HepG2 (cell line): ENCODE results near the gene CASZ1. TPM values are rescaled to one million over a fixed set of nuclear protein-coding genes. Genes with fewer than 3 reads are reported as not detected.
A peak's percentile ranks its signal among the peaks of the same experiment; 100 is the strongest.

Experiments used
- GABPB1 ChIP-seq: IDR thresholded peaks from 2 replicates; pipeline ENCODE4 v1.6.1; 2016; ENCODE audit warnings: mild to moderate bottlenecking, missing genetic modification reagents, moderate library complexity, missing compliant biosample characterization
- HIVEP1 ChIP-seq: sonication (generic); formaldehyde crosslinking; IDR thresholded peaks from 2 replicates; pipeline ENCODE4 v1.4.0; 2020; ENCODE audit warnings: mild to moderate bottlenecking, missing genetic modification reagents
- HNF4G ChIP-seq, 2 experiments: sonication (generic) in 1 of 2; formaldehyde crosslinking in 1 of 2; IDR thresholded peaks; 2 replicates each; pipeline versions ENCODE4 v1.4.0 to v1.6.1; 2011 to 2020; ENCODE audit warnings: borderline replicate concordance in 2 of 2, low read depth in 2 of 2, mild to moderate bottlenecking in 2 of 2, low read length in 1 of 2, missing genetic modification reagents in 1 of 2, moderate library complexity in 1 of 2
- LCORL ChIP-seq, 2 experiments: fragments of 450-650 bp in 1 of 2; sonication (generic) in 1 of 2; formaldehyde crosslinking in 1 of 2; IDR thresholded peaks; 2 replicates each; pipeline versions ENCODE4 v1.5.0 to v1.6.1; 2017 to 2020; ENCODE audit warnings: antibody characterized with exemption in 1 of 2, missing genetic modification reagents in 1 of 2
- NR2F1 ChIP-seq, 2 experiments: fragments of 450-650 bp in 1 of 2; formaldehyde crosslinking in 1 of 2; IDR thresholded peaks; 2 replicates each; pipeline versions ENCODE4 v1.5.0 to v1.6.1; 2016 to 2020; ENCODE audit warnings: mild to moderate bottlenecking in 1 of 2, missing compliant biosample characterization in 1 of 2, missing genetic modification reagents in 1 of 2, moderate library complexity in 1 of 2
- SALL2 ChIP-seq: sonication (generic); formaldehyde crosslinking; IDR thresholded peaks from 2 replicates; pipeline ENCODE4 v1.8.1; 2023; ENCODE audit warnings: mild to moderate bottlenecking, missing genetic modification reagents, inconsistent platforms
- SOX5 ChIP-seq: IDR thresholded peaks from 2 replicates; pipeline ENCODE4 v1.6.1; 2016; ENCODE audit warnings: borderline replicate concordance
- SP4 ChIP-seq: sonication (generic); formaldehyde crosslinking; IDR thresholded peaks from 2 replicates; pipeline ENCODE4 v1.8.1; 2023; ENCODE audit warnings: mild to moderate bottlenecking, missing genetic modification reagents
- SRSF9 ChIP-seq: fragments of 200-400 bp; formaldehyde crosslinking; IDR thresholded peaks from 2 replicates; pipeline ENCODE4 v1.6.1; 2018; ENCODE audit warnings: borderline replicate concordance, mild to moderate bottlenecking, low read depth, low read length; ENCODE audit not compliant: insufficient read depth, poor library complexity, severe bottlenecking
- ZFP36 ChIP-seq: fragments of 150-350 bp; IDR thresholded peaks from 2 replicates; pipeline ENCODE4 v1.6.1; 2018; ENCODE audit warnings: borderline replicate concordance, low read length, low read depth; ENCODE audit not compliant: partially characterized antibody
- ZNF121 ChIP-seq: sonication (generic); formaldehyde crosslinking; IDR thresholded peaks from 2 replicates; pipeline ENCODE4 v1.5.0; 2020; ENCODE audit warnings: mild to moderate bottlenecking, missing genetic modification reagents
- ZNF207 ChIP-seq: fragments of 450-650 bp; IDR thresholded peaks from 2 replicates; pipeline ENCODE4 v1.6.1; 2016; ENCODE audit warnings: antibody characterized with exemption, borderline replicate concordance
- ZNF256 ChIP-seq: sonication (generic); formaldehyde crosslinking; conservative IDR thresholded peaks from 2 replicates; pipeline ENCODE4 v1.4.0; 2020; ENCODE audit warnings: missing genetic modification reagents
- ZNF34 ChIP-seq: sonication (generic); formaldehyde crosslinking; IDR thresholded peaks from 2 replicates; pipeline ENCODE4 v1.4.0; 2020; ENCODE audit warnings: mild to moderate bottlenecking, missing genetic modification reagents, borderline replicate concordance
- polyA plus RNA-seq, 8 experiments: library from polyadenylated mRNA; depleted of rRNA in 3 of 8; stranded (reverse) in 7 of 8; unstranded in 1 of 8; fragments of >200 nt; fragmentation: Illumina TruSeq in 4 of 8; extraction: Trizol in 4 of 8; gene quantifications; 2 replicates each; pipeline versions ENCODE4 v1.2.1 to v1.2.3, GENCODE V29; 2011 to 2016; ENCODE audit warnings: low read depth in 4 of 8, missing spikeins in 1 of 8, mixed read lengths in 1 of 8; ENCODE audit not compliant: insufficient read depth in 1 of 8
- total RNA-seq, 5 experiments: library from RNA; depleted of rRNA; stranded (reverse); fragments of >200 nt; fragmentation: Illumina TruSeq; extraction: Trizol; gene quantifications; 2 replicates each; pipeline ENCODE4 v1.2.3, GENCODE V29; 2016; ENCODE audit warnings: low read depth in 1 of 5
- TF ChIP-seq, protein P1 (sequence below): sonication (generic); formaldehyde crosslinking; IDR thresholded peaks from 2 replicates; pipeline ENCODE4 v1.4.0; 2020; ENCODE audit warnings: mild to moderate bottlenecking, missing genetic modification reagents
- TF ChIP-seq, protein P2 (sequence below): sonication (generic); formaldehyde crosslinking; conservative IDR thresholded peaks from 2 replicates; pipeline ENCODE4 v1.8.1; 2023; ENCODE audit warnings: missing genetic modification reagents
- TF ChIP-seq, protein P3 (sequence below): sonication (generic); formaldehyde crosslinking; IDR thresholded peaks from 2 replicates; pipeline ENCODE4 v1.4.0; 2020; ENCODE audit warnings: missing genetic modification reagents, borderline replicate concordance
- TF ChIP-seq, protein P4 (sequence below): sonication (generic); formaldehyde crosslinking; IDR thresholded peaks from 2 replicates; pipeline ENCODE4 v1.5.0; 2020; ENCODE audit warnings: missing genetic modification reagents
- TF ChIP-seq, protein P5 (sequence below): sonication (generic); formaldehyde crosslinking; IDR thresholded peaks from 2 replicates; pipeline ENCODE4 v1.4.0; 2020; ENCODE audit warnings: missing genetic modification reagents

The CASZ1 gene
- total and polyA plus RNA-seq, 2 of the 13 experiments (the other 11 are each of a cell fraction or from before 2014, with no cell fraction given), result 1.9 to 3.7 TPM

DNA sequence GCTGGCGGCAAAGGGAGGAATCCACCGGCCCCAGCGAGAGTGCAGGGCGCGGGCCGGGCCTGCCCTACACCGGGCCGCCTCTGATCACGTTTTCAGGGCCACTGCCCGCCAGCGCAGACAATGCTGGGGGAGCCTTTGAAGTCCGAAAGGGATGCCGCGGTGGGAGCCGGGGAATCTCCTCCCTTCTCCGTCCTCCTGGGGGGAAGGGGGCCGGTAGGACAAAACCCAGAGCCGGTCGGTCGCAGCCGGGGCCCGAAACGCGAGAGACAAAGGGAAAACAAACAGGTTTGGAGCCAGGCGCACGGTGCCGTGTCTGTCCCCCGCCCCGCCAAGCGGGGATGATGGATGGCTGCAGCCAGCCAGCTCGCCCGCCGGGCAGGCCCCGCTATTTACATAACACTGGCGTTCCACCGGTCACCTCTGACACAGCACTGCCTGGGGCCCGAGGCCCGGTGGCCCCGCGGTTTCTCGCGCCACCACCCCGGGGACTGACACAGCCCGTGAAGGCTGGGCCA lies 92.0 kb downstream of the CASZ1 start (continued):
- TF ChIP-seq, protein P1, sequence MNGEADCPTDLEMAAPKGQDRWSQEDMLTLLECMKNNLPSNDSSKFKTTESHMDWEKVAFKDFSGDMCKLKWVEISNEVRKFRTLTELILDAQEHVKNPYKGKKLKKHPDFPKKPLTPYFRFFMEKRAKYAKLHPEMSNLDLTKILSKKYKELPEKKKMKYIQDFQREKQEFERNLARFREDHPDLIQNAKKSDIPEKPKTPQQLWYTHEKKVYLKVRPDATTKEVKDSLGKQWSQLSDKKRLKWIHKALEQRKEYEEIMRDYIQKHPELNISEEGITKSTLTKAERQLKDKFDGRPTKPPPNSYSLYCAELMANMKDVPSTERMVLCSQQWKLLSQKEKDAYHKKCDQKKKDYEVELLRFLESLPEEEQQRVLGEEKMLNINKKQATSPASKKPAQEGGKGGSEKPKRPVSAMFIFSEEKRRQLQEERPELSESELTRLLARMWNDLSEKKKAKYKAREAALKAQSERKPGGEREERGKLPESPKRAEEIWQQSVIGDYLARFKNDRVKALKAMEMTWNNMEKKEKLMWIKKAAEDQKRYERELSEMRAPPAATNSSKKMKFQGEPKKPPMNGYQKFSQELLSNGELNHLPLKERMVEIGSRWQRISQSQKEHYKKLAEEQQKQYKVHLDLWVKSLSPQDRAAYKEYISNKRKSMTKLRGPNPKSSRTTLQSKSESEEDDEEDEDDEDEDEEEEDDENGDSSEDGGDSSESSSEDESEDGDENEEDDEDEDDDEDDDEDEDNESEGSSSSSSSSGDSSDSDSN, result peak; percentile 71
- TF ChIP-seq, protein P2, sequence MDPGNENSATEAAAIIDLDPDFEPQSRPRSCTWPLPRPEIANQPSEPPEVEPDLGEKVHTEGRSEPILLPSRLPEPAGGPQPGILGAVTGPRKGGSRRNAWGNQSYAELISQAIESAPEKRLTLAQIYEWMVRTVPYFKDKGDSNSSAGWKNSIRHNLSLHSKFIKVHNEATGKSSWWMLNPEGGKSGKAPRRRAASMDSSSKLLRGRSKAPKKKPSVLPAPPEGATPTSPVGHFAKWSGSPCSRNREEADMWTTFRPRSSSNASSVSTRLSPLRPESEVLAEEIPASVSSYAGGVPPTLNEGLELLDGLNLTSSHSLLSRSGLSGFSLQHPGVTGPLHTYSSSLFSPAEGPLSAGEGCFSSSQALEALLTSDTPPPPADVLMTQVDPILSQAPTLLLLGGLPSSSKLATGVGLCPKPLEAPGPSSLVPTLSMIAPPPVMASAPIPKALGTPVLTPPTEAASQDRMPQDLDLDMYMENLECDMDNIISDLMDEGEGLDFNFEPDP (CRISPR knock-in tag), result no peak
- TF ChIP-seq NR2F1 (CRISPR knock-in tag; IDR thresholded peaks at IDR 0.05) (no peak), HIVEP1 (CRISPR knock-in tag) (peak; percentile 29; the same call in 1 of the 2 replicates), LCORL (IDR thresholded peaks at IDR 0.05) (no peak), LCORL (CRISPR knock-in tag; IDR thresholded peaks at IDR 0.05) (peak; percentile 51; the same call in 1 of the 2 replicates), SP4 (CRISPR knock-in tag) (no peak), ZNF207 (no peak), GABPB1 (CRISPR knock-in tag) (peak; percentile 25; the same call in 1 of the 2 replicates), ZFP36 (no peak), ZNF121 (CRISPR knock-in tag) (no peak), SOX5 (CRISPR knock-in tag) (peak; percentile 66; the same call in 1 of the 2 replicates), HNF4G (IDR thresholded peaks at IDR 0.05; ENCODE audit: borderline replicate concordance, low read depth, low read length) (no peak), HNF4G (CRISPR knock-in tag; IDR thresholded peaks at IDR 0.05; ENCODE audit: borderline replicate concordance, low read depth) (no peak), SRSF9 (no peak), ZNF256 (CRISPR knock-in tag) (0 out of 2 replicates have a peak, but pooled peaks have one; percentile 56), SALL2 (CRISPR knock-in tag) (no peak), ZNF34 (CRISPR knock-in tag) (no peak)
- TF ChIP-seq, protein P3, sequence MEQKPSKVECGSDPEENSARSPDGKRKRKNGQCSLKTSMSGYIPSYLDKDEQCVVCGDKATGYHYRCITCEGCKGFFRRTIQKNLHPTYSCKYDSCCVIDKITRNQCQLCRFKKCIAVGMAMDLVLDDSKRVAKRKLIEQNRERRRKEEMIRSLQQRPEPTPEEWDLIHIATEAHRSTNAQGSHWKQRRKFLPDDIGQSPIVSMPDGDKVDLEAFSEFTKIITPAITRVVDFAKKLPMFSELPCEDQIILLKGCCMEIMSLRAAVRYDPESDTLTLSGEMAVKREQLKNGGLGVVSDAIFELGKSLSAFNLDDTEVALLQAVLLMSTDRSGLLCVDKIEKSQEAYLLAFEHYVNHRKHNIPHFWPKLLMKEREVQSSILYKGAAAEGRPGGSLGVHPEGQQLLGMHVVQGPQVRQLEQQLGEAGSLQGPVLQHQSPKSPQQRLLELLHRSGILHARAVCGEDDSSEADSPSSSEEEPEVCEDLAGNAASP (CRISPR knock-in tag), result no peak
- TF ChIP-seq, protein P4, sequence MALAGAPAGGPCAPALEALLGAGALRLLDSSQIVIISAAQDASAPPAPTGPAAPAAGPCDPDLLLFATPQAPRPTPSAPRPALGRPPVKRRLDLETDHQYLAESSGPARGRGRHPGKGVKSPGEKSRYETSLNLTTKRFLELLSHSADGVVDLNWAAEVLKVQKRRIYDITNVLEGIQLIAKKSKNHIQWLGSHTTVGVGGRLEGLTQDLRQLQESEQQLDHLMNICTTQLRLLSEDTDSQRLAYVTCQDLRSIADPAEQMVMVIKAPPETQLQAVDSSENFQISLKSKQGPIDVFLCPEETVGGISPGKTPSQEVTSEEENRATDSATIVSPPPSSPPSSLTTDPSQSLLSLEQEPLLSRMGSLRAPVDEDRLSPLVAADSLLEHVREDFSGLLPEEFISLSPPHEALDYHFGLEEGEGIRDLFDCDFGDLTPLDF, result no peak
- TF ChIP-seq, protein P5, sequence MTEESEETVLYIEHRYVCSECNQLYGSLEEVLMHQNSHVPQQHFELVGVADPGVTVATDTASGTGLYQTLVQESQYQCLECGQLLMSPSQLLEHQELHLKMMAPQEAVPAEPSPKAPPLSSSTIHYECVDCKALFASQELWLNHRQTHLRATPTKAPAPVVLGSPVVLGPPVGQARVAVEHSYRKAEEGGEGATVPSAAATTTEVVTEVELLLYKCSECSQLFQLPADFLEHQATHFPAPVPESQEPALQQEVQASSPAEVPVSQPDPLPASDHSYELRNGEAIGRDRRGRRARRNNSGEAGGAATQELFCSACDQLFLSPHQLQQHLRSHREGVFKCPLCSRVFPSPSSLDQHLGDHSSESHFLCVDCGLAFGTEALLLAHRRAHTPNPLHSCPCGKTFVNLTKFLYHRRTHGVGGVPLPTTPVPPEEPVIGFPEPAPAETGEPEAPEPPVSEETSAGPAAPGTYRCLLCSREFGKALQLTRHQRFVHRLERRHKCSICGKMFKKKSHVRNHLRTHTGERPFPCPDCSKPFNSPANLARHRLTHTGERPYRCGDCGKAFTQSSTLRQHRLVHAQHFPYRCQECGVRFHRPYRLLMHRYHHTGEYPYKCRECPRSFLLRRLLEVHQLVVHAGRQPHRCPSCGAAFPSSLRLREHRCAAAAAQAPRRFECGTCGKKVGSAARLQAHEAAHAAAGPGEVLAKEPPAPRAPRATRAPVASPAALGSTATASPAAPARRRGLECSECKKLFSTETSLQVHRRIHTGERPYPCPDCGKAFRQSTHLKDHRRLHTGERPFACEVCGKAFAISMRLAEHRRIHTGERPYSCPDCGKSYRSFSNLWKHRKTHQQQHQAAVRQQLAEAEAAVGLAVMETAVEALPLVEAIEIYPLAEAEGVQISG, result peak; percentile 31; the same call in 1 of the 2 replicates
